Esophagus (tissue), 2 donors: ENCODE measurements around the gene GNAZ. TPM values are rescaled to one million over a fixed set of nuclear protein-coding genes. Genes with fewer than 3 reads are reported as not detected.

Experiments used
- H3K27ac ChIP-seq, 2 donors: one replicate each; pipeline ENCODE4 v1.5.1; 2013; ENCODE audit warnings: low read depth in 2 of 2, mild to moderate bottlenecking in 2 of 2, inconsistent platforms in 1 of 2, low read length in 1 of 2, moderate library complexity in 1 of 2
- H3K27me3 ChIP-seq, 2 donors: one replicate each; pipeline ENCODE4 v1.6.1; 2013; ENCODE audit warnings: low read length in 2 of 2, control low read depth in 1 of 2, mild to moderate bottlenecking in 1 of 2; ENCODE audit not compliant: insufficient read depth in 2 of 2, control insufficient read depth in 1 of 2
- H3K36me3 ChIP-seq, 2 donors: one replicate each; pipeline ENCODE4 v1.6.1; 2013; ENCODE audit warnings: low read length in 1 of 2; ENCODE audit not compliant: control insufficient read depth in 2 of 2, insufficient read depth in 2 of 2
- H3K4me1 ChIP-seq, 2 donors: one replicate each; pipeline ENCODE4 v1.6.1; 2013; ENCODE audit warnings: low read length in 1 of 2; ENCODE audit not compliant: control insufficient read depth in 2 of 2, insufficient read depth in 2 of 2
- H3K4me3 ChIP-seq, 2 donors: one replicate each; pipeline ENCODE4 v1.5.1; 2013; ENCODE audit warnings: low read length in 2 of 2, mild to moderate bottlenecking in 2 of 2, low read depth in 1 of 2, moderate library complexity in 1 of 2
- H3K9me3 ChIP-seq, 2 donors: one replicate each; pipeline ENCODE4 v1.6.1; 2013; ENCODE audit warnings: mild to moderate bottlenecking in 2 of 2, low read depth in 1 of 2, low read length in 1 of 2, moderate library complexity in 1 of 2; ENCODE audit not compliant: control insufficient read depth in 2 of 2, insufficient read depth in 1 of 2
- WGBS, 2 donors: extraction: QIAGEN DNeasy Blood & Tissue Kit; methylation state at CpG; one replicate each; pipeline ENCODE4 v1.1.7; 2013; 5-methylcytosine and 5-hydroxymethylcytosine counted together
- polyA plus RNA-seq, 2 donors: library from polyadenylated mRNA; stranded (reverse); fragments of 200-250 nt; gene quantifications; one replicate each; pipeline ENCODE4 v1.2.3, GENCODE V29; 2013
- donor health status: healthy with polysubstance abuse.
- donor health status: Bipolar disorder and iron deficiency.

Gene GNAZ
- polyA plus RNA-seq, 2 donors, result 0.83 to 1.6 TPM

- Histone ChIP-seq H3K36me3 (no peaks in the 10 kb centered on the region), H3K4me3 (no peak overlapping the region), H3K9me3 (peaks cover 0 to 5% of the 10 kb centered on the region in 2 donors), H3K27ac (no peak overlapping the region), H3K27me3 (no peaks in the 10 kb centered on the region), H3K4me1 (no peaks in the 10 kb centered on the region)
- 79 to 83% methylated on average over 7 of the region's 7 CpGs for WGBS, 2 donors
Measured at GRCh38 chr22:23055449-23056179, 14.7 kb upstream of the GNAZ start.

GRCh38 chr22:23057331-23057730, 13.0 kb upstream of the GNAZ start:
- H3K27ac ChIP-seq, result no peak overlapping the region
- 33 to 90% methylated on average over 1 of the region's 1 CpG for WGBS, 2 donors
- no peaks in the 10 kb centered on the region for H3K27me3 ChIP-seq
- H3K9me3 ChIP-seq, result peaks cover 0 to 5% of the 10 kb centered on the region in 2 donors
- H3K4me1 ChIP-seq, result no peaks in the 10 kb centered on the region
- H3K4me3 ChIP-seq, result no peak overlapping the region
- H3K36me3 ChIP-seq, result no peaks in the 10 kb centered on the region

GRCh38 chr22:23058063-23058462, 12.3 kb upstream of the GNAZ start:
- Histone ChIP-seq H3K36me3 (no peaks in the 10 kb centered on the region), H3K27me3 (no peaks in the 10 kb centered on the region), H3K4me1 (no peaks in the 10 kb centered on the region), H3K27ac (no peak overlapping the region), H3K4me3 (no peak overlapping the region), H3K9me3 (peaks cover 0 to 5% of the 10 kb centered on the region in 2 donors)
- 67 to 79% methylated on average over 2 of the region's 2 CpGs for WGBS, 2 donors

- no peak overlapping the region for H3K27ac ChIP-seq
- no peaks in the 10 kb centered on the region for H3K36me3 ChIP-seq
- H3K4me3 ChIP-seq, result no peak overlapping the region
- no peaks in the 10 kb centered on the region for H3K4me1 ChIP-seq
- 74 to 77% methylated on average over 9 of the region's 9 CpGs for WGBS, 2 donors
- peaks cover 0 to 5% of the 10 kb centered on the region in 2 donors for H3K9me3 ChIP-seq
- no peaks in the 10 kb centered on the region for H3K27me3 ChIP-seq
Measured at GRCh38 chr22:23058481-23059283, 11.6 kb upstream of the GNAZ start.

GRCh38 chr22:23059284-23059948, 10.9 kb upstream of the GNAZ start:
- Histone ChIP-seq H3K27ac (no peak overlapping the region), H3K27me3 (no peaks in the 10 kb centered on the region), H3K36me3 (no peaks in the 10 kb centered on the region), H3K4me3 (no peak overlapping the region), H3K4me1 (no peaks in the 10 kb centered on the region), H3K9me3 (peaks cover 0 to 5% of the 10 kb centered on the region in 2 donors)
- WGBS, 2 donors, result 90 to 92% methylated on average over 23 to 24 of the region's 24 CpGs

- Histone ChIP-seq H3K4me1 (no peaks in the 10 kb centered on the region), H3K27me3 (no peaks in the 10 kb centered on the region), H3K4me3 (no peak overlapping the region), H3K27ac (no peak overlapping the region), H3K9me3 (peaks cover 0 to 2% of the 10 kb centered on the region in 2 donors), H3K36me3 (no peaks in the 10 kb centered on the region)
- WGBS, 2 donors, result 77 to 87% methylated on average over 9 of the region's 9 CpGs
Measured at GRCh38 chr22:23060612-23061400, 9.5 kb upstream of the GNAZ start.

GRCh38 chr22:23061471-23062280, 8.6 kb upstream of the GNAZ start:
- Histone ChIP-seq H3K36me3 (no peaks in the 10 kb centered on the region), H3K4me1 (no peaks in the 10 kb centered on the region), H3K27ac (no peak overlapping the region), H3K4me3 (no peak overlapping the region), H3K9me3 (peaks cover 0 to 2% of the 10 kb centered on the region in 2 donors), H3K27me3 (no peaks in the 10 kb centered on the region)
- WGBS, 2 donors, result 90 to 92% methylated on average over 16 of the region's 16 CpGs

- no peak overlapping the region for H3K4me3 ChIP-seq
- H3K9me3 ChIP-seq, result no peaks in the 10 kb centered on the region
- no peaks in the 10 kb centered on the region for H3K27me3 ChIP-seq
- no peak overlapping the region for H3K27ac ChIP-seq
- H3K4me1 ChIP-seq, result no peaks in the 10 kb centered on the region
- no peaks in the 10 kb centered on the region for H3K36me3 ChIP-seq
- WGBS, 2 donors, result 87 to 90% methylated on average over 12 of the region's 12 CpGs
Measured at GRCh38 chr22:23062616-23063538, 7.4 kb upstream of the GNAZ start.
